ENCODE measurements around the gene CTBP1.

Gene CTBP1

GRCh38 chr4:1248245-1249147, at the start of gene CTBP1:
CTBP1 (minus strand) TSS chr4:1249130; CDS start chr4:1241331, 7,799 bp downstream.
- peak; percentile 34 for DNase-seq (ENCODE audit: low read depth)
- H3K4me3 ChIP-seq (ENCODE audit: control insufficient read depth, low read depth, low read length) = peak within 1 kb of the TSS; percentile 77
- no peak for TF ChIP-seq CTCF (IDR thresholded peaks at IDR 0.05; ENCODE audit: control insufficient read depth, insufficient read depth, low read depth, low read length, missing control alignments)

GRCh38 chr4:1298461-1298860, 49.5 kb upstream of the CTBP1 start:
- TF ChIP-seq CTCF (IDR thresholded peaks at IDR 0.05; ENCODE audit: control insufficient read depth, insufficient read depth, low read depth, low read length, missing control alignments) = no peak
- no peak for DNase-seq (ENCODE audit: low read depth)
- H3K4me3 ChIP-seq (ENCODE audit: control insufficient read depth, low read depth, low read length) = no peak overlapping the region

GRCh38 chr4:1297456-1298325, 48.8 kb upstream of the CTBP1 start:
- no peak for TF ChIP-seq CTCF (IDR thresholded peaks at IDR 0.05; ENCODE audit: control insufficient read depth, insufficient read depth, low read depth, low read length, missing control alignments)
- H3K4me3 ChIP-seq (ENCODE audit: control insufficient read depth, low read depth, low read length) = no peak overlapping the region
- DNase-seq (ENCODE audit: low read depth) = no peak

- no peak for TF ChIP-seq CTCF (IDR thresholded peaks at IDR 0.05; ENCODE audit: control insufficient read depth, insufficient read depth, low read depth, low read length, missing control alignments)
- no peak overlapping the region for H3K4me3 ChIP-seq (ENCODE audit: control insufficient read depth, low read depth, low read length)
- DNase-seq (ENCODE audit: low read depth) = no peak
Measured at GRCh38 chr4:1297023-1297395, 48.1 kb upstream of the CTBP1 start.

- no peak for DNase-seq (ENCODE audit: low read depth)
- no peak for TF ChIP-seq CTCF (IDR thresholded peaks at IDR 0.05; ENCODE audit: control insufficient read depth, insufficient read depth, low read depth, low read length, missing control alignments)
- no peak overlapping the region for H3K4me3 ChIP-seq (ENCODE audit: control insufficient read depth, low read depth, low read length)
Measured at GRCh38 chr4:1296324-1297022, 47.5 kb upstream of the CTBP1 start.

GRCh38 chr4:1295405-1296055, 46.6 kb upstream of the CTBP1 start:
- no peak overlapping the region for H3K4me3 ChIP-seq (ENCODE audit: control insufficient read depth, low read depth, low read length)

More at GRCh38 chr4:1295405-1296055, 46.6 kb upstream of the CTBP1 start:
- DNase-seq (ENCODE audit: low read depth) = no peak
- TF ChIP-seq CTCF (IDR thresholded peaks at IDR 0.05; ENCODE audit: control insufficient read depth, insufficient read depth, low read depth, low read length, missing control alignments) = no peak
